RWPE2 (cell line): Measurements from ENCODE around the gene PRDX3.

Experiments
- ATAC-seq: fragments of 200-7000 bp; cut with Tn5 transposase; 3 replicates; pipeline ENCODE4 v1.9.1; 2021; ENCODE audit warnings: low read depth
- DNase-seq: peaks from one replicate; pipeline ENCODE4 v3.0.0-alpha.2; 2020; ENCODE audit warnings: low spot score
- H3K27ac ChIP-seq: fragments of 450-650 bp; 2 replicates; pipeline ENCODE4 v1.5.1; 2017; ENCODE audit warnings: mild to moderate bottlenecking; ENCODE audit not compliant: poor library complexity, severe bottlenecking
- H3K27me3 ChIP-seq: fragments of 250-450 bp; sonication (Bioruptor Pico); 2 replicates; pipeline ENCODE4 v1.5.1; 2021; ENCODE audit warnings: mild to moderate bottlenecking, moderate library complexity; ENCODE audit not compliant: insufficient read depth, poor library complexity, severe bottlenecking
- H3K36me3 ChIP-seq: fragments of 250-450 bp; sonication (Bioruptor Pico); 2 replicates; pipeline ENCODE4 v1.5.1; 2020; ENCODE audit warnings: low read depth, mild to moderate bottlenecking, moderate library complexity
- H3K4me1 ChIP-seq: fragments of 250-450 bp; sonication (Bioruptor Pico); 2 replicates; pipeline ENCODE4 v1.5.1; 2021; ENCODE audit warnings: mild to moderate bottlenecking, moderate library complexity; ENCODE audit not compliant: insufficient read depth, poor library complexity, severe bottlenecking
- H3K4me3 ChIP-seq: fragments of 250-450 bp; sonication (Bioruptor Pico); 2 replicates; pipeline ENCODE4 v1.5.1; 2021; ENCODE audit warnings: mild to moderate bottlenecking, moderate library complexity; ENCODE audit not compliant: severe bottlenecking
- H3K9me3 ChIP-seq: fragments of 250-450 bp; sonication (Bioruptor Pico); 2 replicates; pipeline ENCODE4 v1.5.1; 2021; ENCODE audit warnings: mild to moderate bottlenecking, moderate library complexity; ENCODE audit not compliant: severe bottlenecking
- CTCF ChIP-seq: fragments of 450-650 bp; IDR thresholded peaks from one replicate; pipeline ENCODE4 v1.5.1; 2017; ENCODE audit warnings: mild to moderate bottlenecking, moderate library complexity; ENCODE audit not compliant: poor library complexity, severe bottlenecking

Gene PRDX3

GRCh38 chr10:119217401-119217800 is 38.8 kb upstream of the PRDX3 start:
- Histone ChIP-seq H3K4me3 (no peak overlapping the region), H3K36me3 (no peaks in the 10 kb centered on the region), H3K9me3 (no peaks in the 10 kb centered on the region), H3K27ac (no peak overlapping the region), H3K4me1 (no peaks in the 10 kb centered on the region), H3K27me3 (no peaks in the 10 kb centered on the region)
- TF ChIP-seq CTCF: no peak
- ATAC-seq (no peak), DNase-seq (no peak)

- no peak for TF ChIP-seq CTCF
- Histone ChIP-seq H3K36me3 (no peaks in the 10 kb centered on the region), H3K9me3 (no peaks in the 10 kb centered on the region), H3K4me3 (no peak overlapping the region), H3K4me1 (peaks cover 9% of the 10 kb centered on the region), H3K27me3 (no peaks in the 10 kb centered on the region), H3K27ac (no peak overlapping the region)
- DNase-seq: no peak
- ATAC-seq: no peak
Measured at GRCh38 chr10:119216127-119216526, 37.5 kb upstream of the PRDX3 start.

- Histone ChIP-seq H3K27ac (no peak overlapping the region), H3K9me3 (no peaks in the 10 kb centered on the region), H3K4me3 (no peak overlapping the region), H3K4me1 (peaks cover 11% of the 10 kb centered on the region), H3K27me3 (no peaks in the 10 kb centered on the region), H3K36me3 (no peaks in the 10 kb centered on the region)
- ATAC-seq: no peak
- DNase-seq: no peak
- no peak for TF ChIP-seq CTCF
Measured at GRCh38 chr10:119215371-119215770, 36.8 kb upstream of the PRDX3 start.

GRCh38 chr10:119211625-119212441 is 33.2 kb upstream of the PRDX3 start:
- H3K4me3 ChIP-seq: no peak overlapping the region
- H3K36me3 ChIP-seq: no peaks in the 10 kb centered on the region
- ATAC-seq (no peak), DNase-seq (no peak)
- H3K27me3 ChIP-seq: no peaks in the 10 kb centered on the region
- no peak overlapping the region for H3K27ac ChIP-seq
- TF ChIP-seq CTCF: no peak
- H3K4me1 ChIP-seq: peaks cover 19% of the 10 kb centered on the region
- no peaks in the 10 kb centered on the region for H3K9me3 ChIP-seq

GRCh38 chr10:119211176-119211575 is 32.6 kb upstream of the PRDX3 start:
- H3K27me3 ChIP-seq: no peaks in the 10 kb centered on the region
- peaks cover 19% of the 10 kb centered on the region for H3K4me1 ChIP-seq
- no peak overlapping the region for H3K4me3 ChIP-seq
- H3K9me3 ChIP-seq: no peaks in the 10 kb centered on the region
- DNase-seq: no peak
- H3K36me3 ChIP-seq: no peaks in the 10 kb centered on the region
- ATAC-seq: no peak
- TF ChIP-seq CTCF: no peak
- no peak overlapping the region for H3K27ac ChIP-seq
